Measurements from ENCODE around the gene KCNF1.
"Not testable (repeated sequence)": the region's sequence is repeated elsewhere in the genome, so short reads cannot be mapped to it uniquely, and the experiment has no call there.

KCNF1 gene

GRCh38 chr2:10949835-10950234 is 38.1 kb downstream of the KCNF1 start:
- TF ChIP-seq CTCF (conservative IDR thresholded peaks at IDR 0.05), result no peak

GRCh38 chr2:10951558-10952414 is 40.1 kb downstream of the KCNF1 start:
- no peak for TF ChIP-seq CTCF (conservative IDR thresholded peaks at IDR 0.05)
- H3K27ac ChIP-seq, result no peak overlapping the region

More at GRCh38 chr2:10949835-10950234, 38.1 kb downstream of the KCNF1 start:
- H3K27ac ChIP-seq, result no peak overlapping the region

- TF ChIP-seq CTCF (conservative IDR thresholded peaks at IDR 0.05), result no peak
- no peak overlapping the region for H3K27ac ChIP-seq
Measured at GRCh38 chr2:10954416-10954815, 42.7 kb downstream of the KCNF1 start.

- no peak for TF ChIP-seq CTCF (conservative IDR thresholded peaks at IDR 0.05)
- H3K27ac ChIP-seq, result no peak overlapping the region
Measured at GRCh38 chr2:10954856-10955818, 43.4 kb downstream of the KCNF1 start.

GRCh38 chr2:10956006-10956790 is 44.5 kb downstream of the KCNF1 start:
- H3K27ac ChIP-seq, result no peak overlapping the region
- TF ChIP-seq CTCF (conservative IDR thresholded peaks at IDR 0.05), result no peak

DNA sequence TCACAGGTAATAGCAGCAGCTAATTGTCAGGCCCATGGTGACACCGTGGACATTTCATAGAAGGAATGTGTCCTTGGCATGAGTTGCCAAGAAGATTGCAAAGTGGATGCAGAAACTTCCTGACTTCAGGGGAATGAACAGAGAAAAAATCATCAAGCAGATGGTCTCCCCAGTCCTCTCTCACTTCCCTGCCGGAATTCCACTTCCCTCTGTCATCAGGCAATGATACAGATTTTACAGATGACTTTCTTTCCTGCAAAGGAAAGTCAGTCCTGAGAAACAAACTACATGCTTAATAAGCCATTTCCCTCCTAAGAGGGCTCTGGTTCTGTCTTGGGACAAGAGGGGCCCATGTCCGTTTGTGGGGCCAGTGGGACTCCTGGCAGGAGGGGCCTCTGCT is 45.7 kb downstream of the KCNF1 start:
- no peak for TF ChIP-seq CTCF (conservative IDR thresholded peaks at IDR 0.05)
- no peak overlapping the region for H3K27ac ChIP-seq

- not testable (repeated sequence) for H3K27ac ChIP-seq
Measured at GRCh38 chr2:10958452-10958851, 46.7 kb downstream of the KCNF1 start.
